ENCODE results near the gene LIPA.
A peak's percentile ranks its signal among the peaks of the same experiment; 100 is the strongest.

Gene LIPA

DNA sequence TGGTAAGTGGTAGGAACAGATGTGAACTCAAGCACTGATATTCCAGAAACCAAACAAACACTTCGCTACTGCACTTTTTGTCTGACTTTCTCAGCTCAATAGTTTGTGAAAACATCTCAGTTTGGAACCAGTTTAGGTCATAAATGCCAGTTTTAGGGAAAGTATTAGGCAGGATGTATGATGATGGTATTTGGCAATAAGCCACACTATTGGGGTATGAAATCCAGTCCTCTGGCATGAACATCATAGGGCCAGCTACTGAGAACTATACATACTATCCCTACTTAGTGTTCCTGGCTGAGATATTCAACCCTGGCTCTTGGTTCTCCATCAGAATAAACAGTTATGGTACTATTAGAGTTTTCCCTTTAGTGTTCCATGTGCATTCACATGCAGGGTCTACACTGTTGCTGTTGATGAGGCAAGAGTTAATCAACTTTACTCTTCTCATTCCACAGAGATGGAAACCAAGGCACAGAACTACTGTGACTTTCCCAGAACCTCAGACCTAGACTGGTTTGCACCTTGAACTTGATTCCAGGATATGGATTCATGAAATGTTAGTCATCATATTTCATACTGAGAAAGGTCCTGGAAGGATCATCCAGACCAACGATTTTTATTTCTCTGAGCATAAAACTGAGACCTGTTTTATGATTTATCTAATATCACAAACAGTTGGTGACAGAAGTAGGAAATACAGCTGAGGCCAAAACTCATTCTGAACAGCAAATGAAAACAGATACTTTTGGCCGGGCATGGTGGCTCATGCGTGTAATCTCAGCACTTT, 30.2 kb upstream of the LIPA start:
- TF ChIP-seq, protein P1, sequence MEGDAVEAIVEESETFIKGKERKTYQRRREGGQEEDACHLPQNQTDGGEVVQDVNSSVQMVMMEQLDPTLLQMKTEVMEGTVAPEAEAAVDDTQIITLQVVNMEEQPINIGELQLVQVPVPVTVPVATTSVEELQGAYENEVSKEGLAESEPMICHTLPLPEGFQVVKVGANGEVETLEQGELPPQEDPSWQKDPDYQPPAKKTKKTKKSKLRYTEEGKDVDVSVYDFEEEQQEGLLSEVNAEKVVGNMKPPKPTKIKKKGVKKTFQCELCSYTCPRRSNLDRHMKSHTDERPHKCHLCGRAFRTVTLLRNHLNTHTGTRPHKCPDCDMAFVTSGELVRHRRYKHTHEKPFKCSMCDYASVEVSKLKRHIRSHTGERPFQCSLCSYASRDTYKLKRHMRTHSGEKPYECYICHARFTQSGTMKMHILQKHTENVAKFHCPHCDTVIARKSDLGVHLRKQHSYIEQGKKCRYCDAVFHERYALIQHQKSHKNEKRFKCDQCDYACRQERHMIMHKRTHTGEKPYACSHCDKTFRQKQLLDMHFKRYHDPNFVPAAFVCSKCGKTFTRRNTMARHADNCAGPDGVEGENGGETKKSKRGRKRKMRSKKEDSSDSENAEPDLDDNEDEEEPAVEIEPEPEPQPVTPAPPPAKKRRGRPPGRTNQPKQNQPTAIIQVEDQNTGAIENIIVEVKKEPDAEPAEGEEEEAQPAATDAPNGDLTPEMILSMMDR (IDR thresholded peaks at IDR 0.05; ENCODE audit: insufficient read depth, low read length, missing control alignments) = no peak
- ChIA-PET POLR2A (no interaction called here), CTCF (interaction anchor here (1.2 to 3.2 kb wide), 2 partner anchors 9 to 87 kb away, joined by 4 to 20 read pairs; no protein-coding TSS in a partner anchor)
- H3K4me3 ChIP-seq (ENCODE audit: low read depth, low read length) = no peak overlapping the region
- no peak for DNase-seq (ENCODE audit: low read depth, low spot score)

DNA sequence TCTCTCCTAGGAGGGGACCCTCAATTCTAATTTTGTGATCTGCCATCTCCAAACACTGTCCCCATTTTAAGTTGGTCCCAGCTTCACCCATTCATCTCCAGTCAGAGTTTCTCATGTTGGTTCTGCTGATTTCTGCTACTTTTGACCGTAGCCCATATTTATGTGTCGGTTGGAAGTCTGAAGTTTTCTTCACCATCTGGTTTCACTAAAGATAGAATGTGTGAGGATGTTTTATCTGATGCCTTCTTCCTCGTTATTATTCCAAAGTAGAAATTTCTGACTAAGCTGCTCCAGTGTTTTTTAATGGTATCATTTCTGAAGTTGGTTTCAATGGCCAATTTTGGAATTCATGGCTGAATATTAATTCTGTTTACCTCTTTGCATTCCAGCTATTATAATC, 28.9 kb upstream of the LIPA start:
- no peak overlapping the region for H3K4me3 ChIP-seq (ENCODE audit: low read depth, low read length)
- DNase-seq (ENCODE audit: low read depth, low spot score) = no peak
- TF ChIP-seq, protein P1 (IDR thresholded peaks at IDR 0.05; ENCODE audit: insufficient read depth, low read length, missing control alignments) = no peak
- ChIA-PET POLR2A (interaction anchor here (0.9 kb wide), 1 partner anchor 71 kb away, joined by 3 read pairs; no protein-coding TSS in a partner anchor), CTCF (no interaction called here)

DNA sequence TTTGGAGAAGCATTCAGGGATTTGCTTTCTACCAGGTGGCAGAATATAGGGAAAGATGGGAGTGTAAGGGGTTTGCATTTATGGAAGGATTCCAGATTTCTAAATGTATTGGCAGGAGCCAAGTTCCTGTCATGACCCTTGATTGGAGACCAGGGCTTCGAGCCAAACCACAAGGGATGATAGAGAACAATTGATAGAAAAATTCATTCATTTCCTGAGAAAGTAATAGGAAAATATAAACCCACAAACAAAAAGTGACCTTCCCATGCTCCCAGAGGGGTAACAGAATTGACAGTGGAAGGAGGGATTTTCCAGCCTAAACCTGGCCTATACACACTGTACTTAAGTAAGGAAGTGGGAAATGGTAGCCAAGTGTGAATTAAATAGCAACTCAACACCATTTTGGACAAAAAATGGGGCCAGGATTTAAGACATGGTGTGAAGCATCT, 27.9 kb upstream of the LIPA start:
- TF ChIP-seq, protein P1 (IDR thresholded peaks at IDR 0.05; ENCODE audit: insufficient read depth, low read length, missing control alignments) = no peak
- DNase-seq (ENCODE audit: low read depth, low spot score) = no peak
- H3K4me3 ChIP-seq (ENCODE audit: low read depth, low read length) = no peak overlapping the region
- CTCF ChIA-PET = interaction anchor here (4.7 kb wide), 1 partner anchor 90 kb away, joined by 30 read pairs; no protein-coding TSS in a partner anchor
- POLR2A ChIA-PET = interaction anchor here (1.3 kb wide), 1 partner anchor 236 kb away, joined by 3 read pairs; no protein-coding TSS in a partner anchor

DNA sequence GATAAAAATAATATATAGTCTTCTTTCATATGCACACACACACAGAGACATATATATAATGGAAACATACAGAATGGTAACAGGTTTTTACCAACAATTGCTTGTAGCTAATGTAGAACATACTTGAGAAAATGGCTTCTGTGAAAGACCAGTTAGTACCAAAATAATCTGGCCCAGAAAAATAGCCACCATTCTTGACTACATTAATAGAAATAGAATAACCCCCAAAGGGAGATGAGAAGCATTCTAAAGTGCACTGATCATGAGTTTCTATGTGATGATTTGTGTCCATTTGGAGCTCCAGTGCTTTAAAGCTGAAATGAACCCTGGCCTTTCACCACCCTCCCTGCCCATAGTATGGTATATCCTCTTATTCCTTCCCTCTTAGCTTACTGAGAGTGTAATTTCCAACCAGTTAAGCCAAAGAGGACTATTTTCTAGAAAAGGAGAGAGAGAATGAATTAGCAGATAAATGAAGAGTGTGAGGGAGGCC, 27.4 kb upstream of the LIPA start:
- ChIA-PET CTCF (interaction anchor here (4.7 kb wide), 1 partner anchor 90 kb away, joined by 30 read pairs; no protein-coding TSS in a partner anchor), POLR2A (interaction anchor here (1.3 kb wide), 1 partner anchor 236 kb away, joined by 3 read pairs; no protein-coding TSS in a partner anchor)
- TF ChIP-seq, protein P1 (IDR thresholded peaks at IDR 0.05; ENCODE audit: insufficient read depth, low read length, missing control alignments) = no peak
- DNase-seq (ENCODE audit: low read depth, low spot score) = no peak
- no peak overlapping the region for H3K4me3 ChIP-seq (ENCODE audit: low read depth, low read length)

DNA sequence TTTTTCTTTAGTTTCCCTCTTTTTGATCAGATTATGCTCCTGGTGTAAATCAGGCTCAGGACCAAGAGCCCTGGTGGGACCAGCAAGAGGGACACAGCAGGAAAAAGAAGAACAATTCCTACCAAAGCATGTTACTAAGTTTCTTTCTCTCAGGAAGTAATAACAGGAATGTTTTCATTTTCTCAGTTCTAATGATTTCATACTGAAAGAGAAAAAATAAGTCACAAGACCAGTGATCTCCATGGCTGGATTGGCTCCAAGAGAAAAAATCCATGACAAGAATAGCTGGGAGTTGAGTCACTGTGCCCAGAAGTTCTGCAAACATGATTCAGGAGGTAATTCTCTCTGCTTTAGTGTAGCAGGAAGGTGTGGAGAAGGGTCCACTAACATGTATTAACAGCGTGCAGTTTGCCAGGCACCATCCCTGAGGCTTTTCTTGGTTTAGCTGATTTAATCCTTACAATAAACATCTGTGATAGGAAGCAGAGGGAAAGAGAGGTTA, 26.5 kb upstream of the LIPA start:
- H3K4me3 ChIP-seq (ENCODE audit: low read depth, low read length) = no peak overlapping the region
- TF ChIP-seq, protein P1 (IDR thresholded peaks at IDR 0.05; ENCODE audit: insufficient read depth, low read length, missing control alignments) = no peak
- CTCF ChIA-PET = interaction anchor here (4.7 kb wide), 1 partner anchor 91 kb away, joined by 30 read pairs; no protein-coding TSS in a partner anchor
- POLR2A ChIA-PET = interaction anchor here (0.6 to 1.3 kb wide), 2 partner anchors 237 to 379 kb away, joined by 3 read pairs; no protein-coding TSS in a partner anchor
- DNase-seq (ENCODE audit: low read depth, low spot score) = peak; percentile 93

DNA sequence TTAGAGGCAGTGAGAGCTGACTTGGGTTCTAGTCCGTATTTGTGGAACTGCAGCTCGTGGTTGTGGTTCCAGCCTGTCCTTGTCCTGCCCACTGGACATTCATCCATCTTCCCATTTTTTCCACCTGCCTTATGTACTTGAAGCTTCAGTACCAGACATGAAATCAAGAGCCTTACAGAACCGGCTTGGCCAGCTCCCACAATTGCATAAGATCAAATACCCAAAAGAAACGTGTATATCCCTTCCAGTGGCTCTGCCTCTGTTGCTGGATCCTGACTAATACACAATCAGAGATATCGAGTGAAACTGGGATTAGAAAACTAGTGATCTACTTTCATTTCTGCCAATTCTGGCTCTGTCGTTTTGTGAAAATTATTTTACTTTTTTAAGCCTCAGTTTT, 23.8 kb upstream of the LIPA start:
- CTCF ChIA-PET = interaction anchor here (1.0 to 4.7 kb wide), 3 partner anchors 9 to 94 kb away, joined by 3 to 30 read pairs (median 3); no protein-coding TSS in a partner anchor
- H3K4me3 ChIP-seq (ENCODE audit: low read depth, low read length) = no peak overlapping the region
- DNase-seq (ENCODE audit: low read depth, low spot score) = no peak
- POLR2A ChIA-PET = no interaction called here
- TF ChIP-seq, protein P1 (IDR thresholded peaks at IDR 0.05; ENCODE audit: insufficient read depth, low read length, missing control alignments) = no peak
